GM23248 (cell line): ENCODE measurements around the gene HTATSF1.

ENCODE experiments used
- EZH2 ChIP-seq: fragments of 200-600 bp; sonication (generic); IDR thresholded peaks from 2 replicates; pipeline ENCODE4 v1.6.1; 2018; ENCODE audit warnings: antibody characterized with exemption, mild to moderate bottlenecking; ENCODE audit not compliant: insufficient read depth, poor library complexity, severe bottlenecking
- EZH2phosphoT487 ChIP-seq: fragments of 200-600 bp; sonication (generic); IDR thresholded peaks from 2 replicates; pipeline ENCODE4 v1.6.1; 2018; ENCODE audit warnings: antibody characterized with exemption, moderate library complexity, mild to moderate bottlenecking, low read depth; ENCODE audit not compliant: insufficient read depth

DNA sequence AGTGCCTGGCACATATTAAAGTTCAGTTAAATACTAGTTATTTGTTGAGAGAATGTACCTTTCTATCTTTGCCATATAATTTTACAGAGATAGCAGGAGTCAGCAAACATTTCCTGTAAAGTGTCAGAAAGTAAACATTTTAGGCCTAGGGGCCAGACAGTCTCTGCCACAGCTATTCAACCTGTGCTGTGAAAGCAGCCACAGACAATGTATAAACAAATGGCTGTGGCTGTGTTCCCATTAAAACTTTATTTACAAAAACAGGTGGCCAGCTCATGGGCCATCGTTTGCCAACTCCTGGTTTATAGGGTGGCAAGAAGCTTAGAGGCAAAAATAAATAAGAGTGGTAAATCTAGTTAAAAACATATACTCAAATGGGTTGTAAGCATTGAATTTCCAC is 43.6 kb upstream of the HTATSF1 start:
- TF ChIP-seq EZH2phosphoT487 (no peak), EZH2 (no peak)
